ENCODE measurements around the gene HAND1.
"Not testable (repeated sequence)": the region's sequence is repeated elsewhere in the genome, so short reads cannot be mapped to it uniquely, and the experiment has no call there.

Gene HAND1

DNA sequence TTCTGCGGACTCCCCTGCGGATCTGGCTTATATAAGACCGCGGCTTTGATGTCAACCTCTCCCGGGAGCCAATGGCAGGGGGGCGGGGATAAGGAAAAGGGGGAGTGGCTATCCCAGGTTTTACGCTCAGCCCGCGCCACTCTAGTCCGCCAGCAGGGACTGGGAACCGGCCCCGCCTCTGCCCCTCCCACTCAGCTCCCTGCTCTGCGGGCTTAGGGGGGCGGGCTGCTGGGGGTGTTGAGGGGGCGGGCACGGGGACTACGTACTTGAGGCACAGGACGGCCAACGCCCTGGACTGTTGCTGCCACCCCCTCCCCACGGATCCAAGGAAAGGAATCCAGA is at the start of gene HAND1:
HAND1 (minus strand) TSS at position 4 of the 342 bp plus-strand sequence. CDS start 219 bp downstream, outside the sequence.
- peak; percentile 41 for DNase-seq

DNA sequence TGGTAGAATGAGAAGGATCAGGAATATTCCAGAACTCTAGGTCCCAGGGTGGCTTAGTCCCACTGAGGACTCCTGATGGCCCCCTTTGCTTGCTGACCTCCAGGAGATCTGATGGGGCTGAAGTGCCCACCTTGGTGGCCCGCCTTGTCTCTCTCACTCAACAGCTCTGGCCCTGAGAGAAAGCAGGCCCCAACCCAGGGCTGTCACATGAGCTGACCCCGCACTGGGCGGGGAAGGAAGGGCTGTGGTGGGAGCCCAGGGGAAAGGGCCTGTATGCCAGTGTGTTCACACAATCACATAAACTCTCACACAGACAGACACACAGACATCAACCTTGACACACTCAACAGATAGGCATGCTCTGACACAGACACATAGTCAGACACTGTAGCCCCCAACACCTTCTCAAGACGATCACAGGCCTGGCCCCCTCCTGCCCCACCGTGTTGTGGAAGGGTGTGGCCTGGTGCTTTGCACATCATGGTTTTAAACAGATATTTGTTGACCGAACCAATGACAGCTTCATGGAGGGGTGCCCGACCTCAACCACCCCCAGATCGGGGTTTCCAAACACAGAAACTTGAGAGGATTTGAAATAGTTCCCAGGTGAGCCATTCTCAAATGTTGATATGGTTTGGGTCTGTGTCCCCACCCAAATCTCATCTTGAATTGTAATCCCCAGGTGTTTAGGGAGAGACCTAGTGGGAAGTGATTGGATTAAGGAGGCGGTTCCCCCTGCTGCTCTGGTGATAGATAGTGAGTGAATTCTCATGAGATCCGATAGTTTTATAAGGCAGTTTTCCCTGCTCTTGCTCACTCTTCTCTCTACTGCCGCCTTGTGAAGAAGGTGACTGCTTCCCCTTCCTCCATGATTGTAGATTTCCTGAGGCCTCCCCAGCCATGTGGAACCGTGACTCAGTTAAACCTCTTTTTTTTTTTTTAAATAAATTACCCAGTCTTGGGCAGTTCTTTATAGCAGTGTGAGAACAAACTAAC is 48.5 kb upstream of the HAND1 start:
- no peak for DNase-seq

- DNase-seq = no peak
These were observed 46.8 kb upstream of the HAND1 start for GRCh38 chr5:154524859-154525258.

GRCh38 chr5:154524181-154524580 is 46.2 kb upstream of the HAND1 start:
- DNase-seq = no peak

- no peak for DNase-seq
These were observed 45.7 kb upstream of the HAND1 start for GRCh38 chr5:154523709-154524108.

GRCh38 chr5:154523104-154523503 is 45.1 kb upstream of the HAND1 start:
- no peak for DNase-seq

DNA sequence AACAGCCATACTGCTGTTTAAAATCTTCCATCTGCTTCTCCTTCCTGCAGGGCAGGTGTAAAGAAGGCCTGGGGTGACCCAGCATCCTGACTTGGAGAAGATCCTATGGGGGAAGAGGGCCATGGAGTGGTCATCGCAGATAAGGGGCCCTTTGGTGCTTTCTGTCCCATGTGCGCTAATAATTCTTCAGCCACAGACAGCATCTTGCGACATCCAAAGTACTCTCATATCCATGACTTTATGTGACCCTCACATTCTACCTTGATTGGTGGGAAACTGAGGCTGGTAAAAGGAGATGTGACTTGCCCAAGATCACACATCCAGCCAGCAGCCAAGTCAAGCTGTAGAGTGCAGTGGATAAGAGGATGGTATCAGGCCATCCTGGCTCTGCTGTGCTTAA is 44.3 kb upstream of the HAND1 start:
- DNase-seq = no peak

- no peak for DNase-seq
These were observed 43.7 kb upstream of the HAND1 start for GRCh38 chr5:154521756-154522155.

DNA sequence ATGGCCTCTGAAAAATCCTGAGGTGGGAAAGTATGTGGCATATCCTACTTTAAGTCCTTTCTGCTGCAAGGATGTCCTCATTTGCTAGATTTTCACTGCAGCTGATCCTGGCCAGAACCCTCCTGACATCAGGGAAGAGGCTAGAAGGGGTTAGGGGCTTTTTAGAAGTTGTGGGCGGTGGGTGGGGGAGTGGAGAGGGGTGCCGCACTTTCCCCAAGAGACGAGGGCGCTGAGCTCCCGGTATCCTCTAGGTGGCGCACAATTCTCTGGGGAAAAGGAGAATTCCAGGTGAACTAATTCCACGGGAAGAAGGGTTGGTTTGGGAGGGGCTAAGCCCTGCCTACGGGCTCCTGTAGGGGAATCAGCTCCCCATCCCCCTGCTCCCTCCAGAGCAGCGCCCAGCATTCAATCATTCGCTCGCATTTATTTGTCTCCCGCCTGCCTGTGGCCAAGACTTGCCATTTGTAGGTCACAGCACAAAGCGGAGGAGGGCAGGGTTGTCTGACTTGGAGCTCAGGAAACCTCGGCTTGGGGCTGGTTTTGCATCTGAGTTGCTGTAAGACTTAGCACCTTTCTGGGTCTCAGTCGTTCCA is 42.9 kb upstream of the HAND1 start:
- DNase-seq = no peak

- DNase-seq = no peak
These were observed 41.3 kb upstream of the HAND1 start for GRCh38 chr5:154519359-154519758.

GRCh38 chr5:154518438-154518867 is 40.4 kb upstream of the HAND1 start:
- DNase-seq = no peak

GRCh38 chr5:154517810-154518437 is 39.9 kb upstream of the HAND1 start:
- no peak for DNase-seq

DNA sequence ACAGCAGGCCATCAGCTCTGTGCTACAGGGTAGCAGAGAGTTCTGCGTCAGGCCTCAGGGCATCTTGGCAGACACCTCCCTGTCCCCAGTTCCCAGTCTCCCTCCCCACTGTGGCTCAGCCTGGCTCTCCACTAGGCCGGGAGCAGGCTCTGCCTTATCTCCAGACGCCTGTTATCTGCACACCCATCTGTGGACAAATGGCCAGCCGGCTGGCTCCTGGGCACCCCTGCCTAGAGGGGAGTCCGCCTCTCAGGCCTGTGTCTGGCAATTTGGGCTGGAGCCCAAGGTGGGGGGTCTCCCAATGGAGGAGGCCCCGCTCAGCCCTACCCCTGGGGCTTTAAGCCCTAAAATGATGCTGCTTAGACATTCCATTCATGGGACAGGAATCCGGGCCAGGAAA is 39.2 kb upstream of the HAND1 start:
- no peak for DNase-seq

DNA sequence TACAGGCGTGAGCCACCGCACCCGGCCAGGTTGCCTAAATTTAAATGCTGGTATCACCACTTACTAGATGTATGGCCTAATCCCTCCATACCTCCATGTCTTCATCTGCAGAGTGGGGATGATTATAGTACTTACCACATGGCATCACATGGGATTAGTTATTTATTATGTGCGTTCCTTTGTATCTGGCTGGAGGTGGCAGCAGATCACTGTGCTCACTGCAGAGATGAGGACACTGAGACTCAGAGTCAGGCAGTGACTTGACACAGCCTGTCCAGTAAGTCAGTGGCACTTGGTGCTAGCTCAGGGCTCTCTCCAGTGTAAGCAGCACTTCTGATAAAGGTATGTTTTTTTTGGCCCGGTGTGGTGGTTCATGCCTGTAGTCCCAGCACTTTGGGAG is 38.4 kb upstream of the HAND1 start:
- DNase-seq = no peak

GRCh38 chr5:154515488-154515887 is 37.5 kb upstream of the HAND1 start:
- not testable (repeated sequence) for DNase-seq

DNA sequence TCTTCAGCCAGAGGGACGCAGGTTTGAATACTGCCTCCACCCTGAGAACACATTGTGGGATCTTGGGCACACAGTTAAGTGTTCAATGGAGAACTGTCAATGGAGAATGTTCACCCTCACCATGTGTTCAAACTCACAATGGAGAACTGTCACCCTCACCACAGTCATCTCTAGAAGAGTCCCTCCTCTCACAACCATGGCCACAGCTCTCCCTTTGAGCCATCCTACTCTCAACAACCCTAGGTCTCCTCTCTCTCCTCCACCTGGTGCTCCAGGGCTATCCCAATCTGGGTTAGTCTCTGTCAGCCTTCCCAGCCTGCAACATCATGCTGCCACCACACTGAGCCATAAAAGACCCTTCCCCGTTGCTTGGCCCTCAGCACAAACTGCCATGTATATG is 36.3 kb upstream of the HAND1 start:
- no peak for DNase-seq

DNA sequence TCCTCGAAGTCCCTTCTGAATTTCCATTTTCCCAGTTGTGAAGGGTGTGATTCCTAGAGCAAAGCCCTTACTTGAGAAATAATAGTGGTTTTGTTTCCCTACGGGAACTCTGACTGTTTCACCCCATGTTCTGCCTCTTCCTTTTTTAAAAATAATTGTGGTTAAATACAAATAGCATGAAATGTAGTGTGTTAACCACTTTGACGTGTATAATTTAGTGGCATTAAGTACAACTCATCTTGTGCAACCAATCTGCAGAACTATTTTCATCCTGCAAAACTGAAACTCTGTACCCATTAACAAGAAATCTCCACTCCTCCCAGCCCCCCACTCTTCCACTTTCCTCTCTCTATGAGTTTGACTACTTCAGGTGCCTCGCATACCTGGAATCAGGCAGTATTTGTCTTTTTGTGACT is 35.6 kb upstream of the HAND1 start:
- DNase-seq = no peak

DNA sequence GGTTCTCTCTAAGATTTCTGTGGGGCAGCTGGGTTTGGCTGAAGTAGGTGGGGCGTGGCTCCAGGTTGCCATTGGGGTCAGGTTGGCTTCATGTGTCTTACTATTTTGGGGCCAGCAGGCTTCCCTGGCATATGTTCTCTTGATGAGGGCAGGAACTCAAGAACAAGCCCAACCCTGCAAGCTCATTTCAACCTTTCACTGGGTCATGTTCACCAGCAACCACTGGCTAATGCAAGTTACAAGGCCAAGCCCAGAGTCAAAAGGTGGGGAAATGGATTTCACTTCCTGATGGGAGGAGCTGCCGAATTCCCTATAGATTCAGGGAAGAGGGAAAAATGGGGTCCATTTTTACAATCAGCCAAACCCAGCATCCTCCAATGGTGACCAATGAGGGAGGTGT is 34.0 kb upstream of the HAND1 start:
- no peak for DNase-seq

- DNase-seq = no peak
These were observed 31.9 kb upstream of the HAND1 start for GRCh38 chr5:154509784-154510555.

- DNase-seq = no peak
These were observed 30.1 kb upstream of the HAND1 start for GRCh38 chr5:154508114-154508513.

DNA sequence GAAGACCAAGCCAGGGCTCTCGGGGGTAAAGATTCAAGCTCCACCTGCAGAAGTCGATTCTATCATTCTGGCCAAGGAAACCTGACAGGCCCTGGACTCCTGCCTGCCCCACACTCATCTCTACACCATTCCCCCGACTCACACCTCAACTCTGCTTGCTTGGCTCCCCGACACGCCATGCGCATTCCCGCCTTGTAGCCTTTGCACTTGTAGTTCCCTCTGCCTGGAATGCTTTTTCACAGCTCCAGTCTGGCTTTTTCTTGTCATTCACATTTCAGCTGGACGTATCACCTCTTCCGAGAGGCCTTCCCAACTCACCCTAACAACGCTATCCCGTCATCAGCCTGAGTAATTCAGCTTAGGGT is 28.7 kb upstream of the HAND1 start:
- DNase-seq = no peak

- DNase-seq = no peak
These were observed 28.2 kb upstream of the HAND1 start for GRCh38 chr5:154506049-154506715.

DNA sequence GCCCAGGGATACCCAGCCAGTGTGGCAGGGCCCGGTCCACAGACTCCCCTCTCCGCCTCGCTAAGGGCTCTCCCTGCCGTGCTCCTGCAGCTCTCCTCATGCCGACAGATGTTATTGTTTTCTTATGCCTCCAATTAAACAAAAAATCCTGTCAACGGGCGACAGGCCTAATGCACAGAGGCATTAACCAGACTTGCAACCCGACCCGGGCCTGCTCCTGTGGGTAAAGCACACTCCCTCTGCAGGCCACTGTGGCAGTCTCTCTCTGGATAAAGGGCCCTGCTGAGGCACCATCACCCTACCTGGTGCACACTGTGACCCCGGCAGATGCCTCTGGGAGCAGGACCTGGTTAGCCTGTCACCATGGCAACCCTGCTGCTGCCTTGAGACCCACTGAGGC is 27.5 kb upstream of the HAND1 start:
- peak; percentile 80 for DNase-seq
